AG04449 (cell line): ENCODE measurements around the gene GTPBP8.

Experiments
- CTCF ChIA-PET: fragments of 350-600 bp; formaldehyde crosslinking; extraction: SDS; loops from one replicate; lab custom pipeline; 2021; ENCODE audit warnings: antibody characterized with exemption; lab: Yijun Ruan, JAX
- POLR2A ChIA-PET: fragments of 400-600, 350-600 bp; formaldehyde crosslinking; extraction: SDS; loops from one replicate; lab custom pipeline; 2020; ENCODE audit warnings: antibody characterized with exemption, inconsistent platforms; lab: Yijun Ruan, JAX
- DNase-seq: peaks from one replicate; pipeline ENCODE4 v3.0.0-alpha.2; 2010; ENCODE audit warnings: low read depth, low spot score
- H3K4me3 ChIP-seq: 2 replicates; pipeline ENCODE4 v1.5.1; 2011; ENCODE audit warnings: low read depth, mild to moderate bottlenecking, control low read depth, low read length
- CTCF ChIP-seq: IDR thresholded peaks from one replicate; pipeline ENCODE4 v1.5.1; 2011; ENCODE audit warnings: mild to moderate bottlenecking, moderate library complexity, low read length, control low read depth, inconsistent platforms; ENCODE audit not compliant: insufficient read depth; ENCODE audit errors: missing control alignments

GTPBP8 gene

DNA sequence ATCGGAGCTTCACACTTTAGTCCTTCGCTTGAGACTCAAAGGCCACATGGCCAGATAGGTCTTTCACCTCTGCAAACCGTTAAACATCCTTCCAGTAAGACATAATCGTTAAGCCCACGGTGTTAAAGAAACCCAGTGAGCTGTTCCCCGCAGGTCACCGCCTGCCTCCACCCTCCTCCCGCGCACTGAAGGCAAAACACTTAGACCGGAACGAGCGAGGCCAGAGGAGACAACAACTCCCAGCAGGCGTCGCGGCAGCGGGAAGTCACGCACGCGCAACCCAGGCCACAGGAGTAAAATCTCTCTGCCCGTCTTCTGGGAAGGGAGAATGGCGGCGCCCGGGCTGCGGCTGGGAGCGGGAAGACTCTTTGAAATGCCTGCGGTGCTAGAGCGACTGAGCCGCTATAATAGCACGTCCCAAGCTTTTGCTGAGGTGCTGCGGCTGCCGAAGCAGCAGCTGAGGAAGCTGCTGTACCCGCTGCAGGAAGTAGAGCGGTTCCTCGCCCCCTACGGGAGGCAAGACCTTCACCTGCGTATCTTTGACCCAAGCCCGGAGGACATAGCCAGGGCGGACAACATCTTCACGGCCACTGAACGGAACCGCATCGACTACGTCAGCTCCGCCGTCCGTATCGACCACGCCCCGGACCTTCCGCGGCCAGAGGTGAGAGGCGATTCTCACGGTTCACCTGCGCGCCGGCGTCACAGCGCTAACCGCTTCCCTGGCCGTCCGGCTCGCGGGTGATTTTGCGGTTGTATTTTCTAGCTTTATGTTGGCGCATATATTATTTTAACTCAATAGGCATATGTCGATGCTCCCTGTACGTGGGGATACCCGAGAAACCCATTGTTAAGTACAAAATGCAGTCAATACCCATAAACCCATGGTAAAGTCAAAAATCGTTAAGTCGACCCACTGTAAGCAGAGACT lies at the start of gene GTPBP8:
GTPBP8 (plus strand) TSS at position 313 of the 931 bp plus-strand sequence; CDS start at position 329, 16 bp downstream.
- CTCF ChIA-PET, result interaction anchor here (0.9 to 5.5 kb wide), 7 partner anchors 11 to 409 kb away, joined by 3 to 51 read pairs (median 10); no protein-coding TSS in a partner anchor
- H3K4me3 ChIP-seq, result peak within 1 kb of the TSS; percentile 96
- DNase-seq, result peak; percentile 29
- TF ChIP-seq CTCF, result peak; percentile 18
- POLR2A ChIA-PET, result interaction anchor here (0.5 to 0.7 kb wide), 2 partner anchors 18 to 346 kb away, joined by 3 to 6 read pairs; no protein-coding TSS in a partner anchor

- no peak for TF ChIP-seq CTCF
- no peak for DNase-seq
- ChIA-PET CTCF (interaction anchor here (1.6 to 1.9 kb wide), 2 partner anchors 31 to 214 kb away, joined by 3 to 6 read pairs; no protein-coding TSS in a partner anchor), POLR2A (no interaction called here)
- H3K4me3 ChIP-seq, result no peak overlapping the region
Observed at GRCh38 chr3:112948346-112948838, 42.4 kb upstream of the GTPBP8 start.

DNA sequence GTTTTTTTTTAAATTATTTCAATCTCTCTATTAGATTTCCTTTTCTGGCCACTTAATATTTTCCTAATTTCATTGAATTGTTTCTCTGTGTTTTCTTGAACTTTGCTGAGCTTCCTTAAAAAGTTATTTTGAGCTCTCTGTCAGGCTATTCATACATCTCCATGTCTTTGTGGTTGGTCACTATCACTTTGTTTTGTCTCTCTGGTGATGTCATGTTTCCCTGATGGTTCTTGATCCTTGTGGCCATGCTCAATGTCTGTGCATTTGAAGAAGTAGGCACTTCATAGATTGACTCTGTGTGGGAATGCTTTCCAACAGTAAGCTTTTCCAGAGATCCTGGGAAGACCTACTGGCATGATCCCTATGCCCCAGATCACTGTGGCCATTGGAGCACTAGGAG lies 34.4 kb upstream of the GTPBP8 start:
- TF ChIP-seq CTCF, result no peak
- CTCF ChIA-PET, result no interaction called here
- POLR2A ChIA-PET, result no interaction called here
- no peak for DNase-seq
- no peak overlapping the region for H3K4me3 ChIP-seq

DNA sequence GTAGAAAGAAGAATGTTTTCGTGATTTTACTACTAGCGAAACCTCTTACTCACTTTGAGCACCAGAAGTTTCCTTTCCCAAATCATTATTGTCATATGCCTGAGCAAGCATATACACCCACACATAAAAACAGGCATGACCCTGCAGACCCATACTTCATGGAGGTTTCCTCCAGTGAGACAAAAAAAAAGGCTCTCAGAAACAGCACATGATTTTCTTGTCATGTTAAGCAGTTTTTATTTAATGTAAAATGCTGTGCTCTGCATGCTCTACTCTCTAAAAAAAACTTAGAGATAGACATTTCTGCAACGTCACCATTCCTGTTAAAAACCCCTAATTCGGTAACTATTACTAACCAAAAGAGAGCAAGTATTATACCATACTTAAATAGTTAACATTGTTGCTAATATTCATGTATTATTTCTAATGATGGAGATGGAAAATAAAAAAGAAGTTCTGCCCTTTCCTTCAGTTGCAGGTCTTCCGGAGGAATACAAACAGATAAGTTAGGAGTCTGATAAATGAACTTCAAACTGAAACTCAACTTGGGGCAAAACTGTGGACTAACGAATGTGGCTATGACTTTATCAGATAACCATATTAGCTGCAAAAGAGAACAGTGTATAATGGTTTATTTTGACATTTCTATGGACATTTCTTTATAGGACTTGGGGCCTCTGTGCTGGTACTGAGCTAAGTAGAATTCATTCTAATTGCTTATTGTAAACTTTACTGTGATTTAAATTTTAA lies 31.8 kb upstream of the GTPBP8 start:
- CTCF ChIA-PET, result interaction anchor here (1.0 kb wide), 1 partner anchor 20 kb away, joined by 5 read pairs; no protein-coding TSS in a partner anchor
- POLR2A ChIA-PET, result no interaction called here
- H3K4me3 ChIP-seq, result no peak overlapping the region
- no peak for TF ChIP-seq CTCF
- DNase-seq, result no peak

GRCh38 chr3:112963683-112964082 lies 27.1 kb upstream of the GTPBP8 start:
- no peak overlapping the region for H3K4me3 ChIP-seq
- DNase-seq, result no peak
- CTCF ChIA-PET, result no interaction called here
- TF ChIP-seq CTCF, result no peak
- POLR2A ChIA-PET, result no interaction called here
